Measurements from ENCODE around the gene PTPRCAP.

Gene PTPRCAP

DNA sequence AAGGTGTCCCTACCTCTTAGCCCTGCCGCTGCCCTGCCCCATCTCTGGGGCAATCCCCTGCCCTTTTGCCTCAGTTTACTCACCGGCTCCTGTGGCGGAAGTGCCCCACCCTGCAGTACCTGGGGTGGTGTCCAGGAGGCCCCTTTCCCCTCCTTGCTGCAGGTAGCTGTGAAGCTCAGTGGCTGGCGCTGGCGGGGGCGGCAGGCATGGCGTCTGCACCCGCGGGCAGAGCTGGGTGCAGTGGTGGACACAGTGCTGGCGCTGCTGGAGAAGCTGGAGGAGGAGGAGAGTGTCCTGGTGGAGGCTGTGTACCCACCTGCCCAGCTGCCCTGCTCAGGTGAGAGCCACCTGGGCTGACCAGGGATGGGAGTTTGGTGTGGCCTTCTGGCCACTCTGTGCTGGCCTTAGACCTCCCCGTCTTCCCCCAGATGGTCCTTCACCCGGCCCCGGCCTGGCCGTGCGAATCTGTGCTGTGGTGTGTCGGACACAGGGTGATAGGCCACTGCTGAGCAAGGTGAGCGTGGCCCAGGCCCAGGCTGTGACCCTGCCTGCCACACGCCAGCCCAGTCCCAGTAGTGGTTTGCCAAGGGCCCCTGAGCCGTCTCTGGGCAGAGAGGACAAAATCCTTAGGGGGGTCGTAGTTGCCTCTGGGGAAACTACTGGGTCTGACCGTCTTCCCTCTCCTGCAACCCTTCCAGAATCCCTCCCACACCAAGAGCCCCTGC is 18.0 kb downstream of the PTPRCAP start:
- Histone ChIP-seq H3K9me3 (no peaks in the 10 kb centered on the region), H3K4me3 (no peak overlapping the region), H3K4me1 (peaks cover 7% of the 10 kb centered on the region), H3K27me3 (ENCODE audit: low read depth) (no peaks in the 10 kb centered on the region), H3K36me3 (replicated peaks) (no peaks in the 10 kb centered on the region)
- DNase-seq (ENCODE audit: low spot score in 2 of 2): no peak
- in situ Hi-C loops (cut with MboI; ENCODE audit: low sequenced_read_pairs): no loop called here

DNA sequence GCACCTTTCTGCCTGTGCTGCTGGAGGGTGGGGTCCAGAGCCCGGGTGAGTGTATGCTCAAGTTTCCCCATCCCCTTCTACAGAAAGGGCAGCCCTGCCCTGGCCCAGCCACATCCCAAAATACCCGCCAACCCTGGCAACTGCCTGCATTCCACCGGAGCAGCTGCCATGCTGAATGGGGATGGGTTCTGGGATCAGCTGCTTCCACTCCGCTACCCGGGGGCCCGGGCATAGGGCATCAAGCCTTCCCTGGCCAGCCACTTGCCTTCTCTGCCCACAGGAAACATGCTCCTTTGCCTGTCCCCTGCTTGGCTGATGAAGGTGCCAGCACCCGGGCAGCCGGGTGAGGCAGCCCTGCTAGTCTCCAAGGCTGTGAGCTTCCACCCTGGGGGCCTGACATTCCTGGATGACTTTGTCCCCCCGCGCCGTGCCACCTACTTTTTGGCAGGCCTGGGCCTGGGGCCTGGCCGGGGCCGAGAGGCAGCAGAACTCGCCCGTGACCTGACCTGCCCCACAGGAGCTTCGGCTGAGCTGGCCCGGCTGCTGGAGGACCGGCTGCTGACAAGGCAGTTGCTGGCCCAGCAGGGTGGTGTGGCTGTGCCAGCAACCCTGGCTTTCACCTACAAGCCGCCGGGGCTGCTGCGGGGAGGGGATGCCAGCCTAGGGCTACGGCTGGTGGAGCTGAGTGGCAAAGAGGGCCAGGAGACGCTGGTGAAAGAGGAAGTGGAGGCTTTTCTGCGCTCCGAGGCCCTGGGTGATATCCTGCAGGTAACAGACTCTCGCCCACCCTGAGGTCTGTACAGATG is 18.8 kb downstream of the PTPRCAP start:
- Histone ChIP-seq H3K9me3 (no peaks in the 10 kb centered on the region), H3K4me3 (no peak overlapping the region), H3K4me1 (peaks cover 7% of the 10 kb centered on the region), H3K27me3 (ENCODE audit: low read depth) (no peaks in the 10 kb centered on the region), H3K36me3 (replicated peaks) (no peaks in the 10 kb centered on the region)
- in situ Hi-C loops (cut with MboI; ENCODE audit: low sequenced_read_pairs): no loop called here
- no peak for DNase-seq (ENCODE audit: low spot score in 2 of 2)

DNA sequence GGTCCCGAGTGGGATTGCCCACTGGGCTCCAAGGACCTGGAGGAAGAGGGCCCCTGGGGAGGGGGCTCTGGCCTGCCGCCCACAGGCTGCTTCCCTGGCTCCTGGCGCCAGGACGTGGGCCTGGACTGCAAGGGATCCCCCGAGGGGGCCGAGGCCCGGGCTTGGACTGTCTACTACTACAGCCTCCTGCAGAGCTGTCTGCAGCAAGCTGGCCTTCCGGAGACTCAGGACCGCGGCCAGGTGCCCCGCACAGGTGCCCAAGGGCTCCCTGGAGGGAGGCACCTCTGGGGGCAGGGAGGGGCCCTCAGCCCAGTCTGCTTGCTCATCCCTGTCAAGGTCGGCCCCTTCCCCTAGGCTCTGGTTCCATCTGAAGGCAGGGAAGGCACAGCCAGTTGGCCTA is 20.1 kb downstream of the PTPRCAP start:
- Histone ChIP-seq H3K36me3 (replicated peaks) (no peaks in the 10 kb centered on the region), H3K4me1 (peaks cover 7% of the 10 kb centered on the region), H3K9me3 (no peaks in the 10 kb centered on the region), H3K27me3 (ENCODE audit: low read depth) (no peaks in the 10 kb centered on the region), H3K4me3 (no peak overlapping the region)
- no peak for DNase-seq (ENCODE audit: low spot score in 2 of 2)
- in situ Hi-C loops (cut with MboI; ENCODE audit: low sequenced_read_pairs): no loop called here

DNA sequence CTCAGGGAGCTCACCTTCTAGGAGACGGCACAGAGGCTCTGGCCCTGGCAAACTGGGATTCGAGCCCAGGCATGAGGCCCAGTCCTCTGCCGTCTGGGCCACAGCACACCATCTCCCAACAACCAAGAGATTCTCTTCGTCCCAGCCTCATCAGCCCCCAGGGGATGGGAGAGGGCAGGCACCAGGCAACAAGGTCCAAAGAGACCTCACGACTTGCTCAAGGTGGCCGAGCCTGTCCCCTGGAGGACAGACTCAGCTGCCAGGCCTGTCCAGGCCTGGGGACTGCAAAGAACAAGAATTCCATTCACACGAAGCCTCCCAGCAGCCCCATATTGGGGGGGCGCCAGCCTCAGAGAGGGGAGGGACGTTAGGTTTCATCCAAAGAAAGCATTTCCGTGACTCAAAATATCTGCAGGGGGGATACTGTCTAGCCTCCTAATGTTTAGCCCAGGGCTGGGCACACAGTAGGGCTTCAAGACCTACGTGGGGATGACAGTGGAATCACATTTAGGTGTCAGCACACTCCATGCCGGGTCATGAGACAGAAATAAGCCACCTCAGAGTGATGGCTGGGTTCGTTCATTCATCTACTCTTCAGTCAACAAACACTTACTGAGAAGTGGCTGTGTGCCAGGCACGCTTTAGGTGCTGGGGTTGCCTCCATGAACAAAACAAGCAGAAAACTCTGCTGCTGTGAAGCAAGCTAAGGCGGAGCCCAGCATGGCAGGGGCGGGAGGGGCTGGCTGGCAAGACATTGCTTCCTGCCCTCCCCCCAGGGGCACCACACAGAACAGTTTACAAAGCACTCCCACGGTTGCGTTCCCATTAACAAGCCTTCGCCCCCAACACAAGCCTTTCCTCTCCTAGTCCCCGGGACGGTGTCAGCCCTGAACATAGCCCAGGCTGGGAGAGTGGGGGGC is 20.8 kb downstream of the PTPRCAP start:
- peaks cover 7% of the 10 kb centered on the region for H3K4me1 ChIP-seq
- H3K9me3 ChIP-seq: no peaks in the 10 kb centered on the region
- in situ Hi-C loops (cut with MboI; ENCODE audit: low sequenced_read_pairs): no loop called here
- DNase-seq (ENCODE audit: low spot score in 2 of 2): no peak
- H3K4me3 ChIP-seq: no peak overlapping the region
- no peaks in the 10 kb centered on the region for H3K36me3 ChIP-seq (replicated peaks)
- H3K27me3 ChIP-seq (ENCODE audit: low read depth): no peaks in the 10 kb centered on the region

DNA sequence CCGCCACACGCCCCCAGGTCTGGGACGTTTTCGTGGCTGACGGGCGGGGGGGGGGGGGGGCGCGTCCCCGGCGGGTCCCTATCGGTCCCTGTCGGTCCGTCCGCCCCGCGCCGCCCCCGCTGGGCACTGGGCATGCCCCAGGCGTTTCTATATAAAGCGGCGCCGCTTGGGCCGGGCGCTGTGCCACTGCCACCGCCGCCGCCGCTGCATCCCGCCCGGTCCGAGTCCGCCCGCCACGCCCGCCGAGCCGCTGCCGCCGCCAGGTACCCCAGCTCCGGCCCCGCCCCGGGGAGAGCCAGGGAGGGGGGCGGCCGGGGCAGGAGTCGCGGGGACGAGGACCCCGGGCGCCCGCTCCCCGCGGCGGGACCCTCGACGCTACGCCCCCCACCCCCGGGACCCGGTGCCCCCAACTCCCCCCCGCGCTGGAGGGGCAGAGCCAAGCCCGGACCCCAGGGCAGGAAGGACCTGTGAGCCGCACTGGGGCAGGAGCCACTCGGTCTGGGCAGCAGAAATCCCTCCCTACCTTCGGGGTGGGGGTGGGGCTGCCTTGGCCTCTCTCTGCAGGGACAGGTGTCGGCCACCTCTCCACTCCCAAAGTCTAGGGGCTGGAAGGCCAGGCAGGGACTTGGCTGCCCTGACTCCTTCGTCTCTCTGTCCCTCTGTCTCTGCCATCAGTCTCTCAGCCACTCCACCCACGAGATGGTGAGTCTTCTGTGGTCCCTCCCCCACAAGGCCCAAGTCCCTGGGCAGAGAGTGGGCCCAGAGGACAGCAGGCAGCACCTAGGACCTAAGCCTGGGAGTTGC is 21.8 kb downstream of the PTPRCAP start, which contains the start of gene CARNS1:
TSS of gene CARNS1 (plus strand) at position 178 of the 804 bp plus-strand sequence. CDS start at position 700, 522 bp downstream.
- no peak for DNase-seq (ENCODE audit: low spot score in 2 of 2)
- Histone ChIP-seq H3K27me3 (ENCODE audit: low read depth) (no peaks in the 10 kb centered on the region), H3K9me3 (no peaks in the 10 kb centered on the region), H3K4me3 (no peak within 1 kb of the TSS), H3K36me3 (replicated peaks) (no peaks in the 10 kb centered on the region), H3K4me1 (peaks cover 4% of the 10 kb centered on the region)
- in situ Hi-C loops (cut with MboI; ENCODE audit: low sequenced_read_pairs): no loop called here

DNA sequence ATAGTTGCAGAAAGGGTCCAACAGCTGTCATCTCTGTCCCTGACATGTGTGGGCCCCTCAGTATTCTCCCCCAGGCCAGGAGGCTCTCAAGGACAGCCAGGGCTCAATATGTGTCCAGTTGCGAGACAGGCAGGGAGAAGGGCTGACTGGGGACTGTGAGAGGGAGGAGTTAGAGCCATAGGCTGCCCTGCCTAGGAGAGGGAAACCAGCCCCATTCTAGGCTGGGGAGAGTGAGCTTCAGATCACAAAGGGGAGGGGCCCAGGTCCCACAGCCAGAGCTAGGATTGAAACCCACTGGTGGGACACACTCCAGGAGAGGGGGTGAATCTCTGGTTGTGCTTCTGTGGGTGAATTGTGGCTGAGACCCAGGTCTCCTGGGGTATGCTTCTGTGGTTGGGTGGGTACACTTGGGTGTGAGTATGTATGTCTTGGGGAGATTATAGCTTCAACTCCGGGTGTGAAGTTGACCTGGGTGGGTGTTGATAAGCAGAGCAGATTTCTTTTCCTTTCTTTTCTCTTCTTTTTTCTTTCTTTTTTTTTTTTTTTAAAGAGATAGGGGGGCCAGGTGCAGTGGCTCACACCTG is 24.1 kb downstream of the PTPRCAP start:
- no peak for DNase-seq (ENCODE audit: low spot score in 2 of 2)
- no peak overlapping the region for H3K4me3 ChIP-seq
- no peaks in the 10 kb centered on the region for H3K36me3 ChIP-seq (replicated peaks)
- H3K4me1 ChIP-seq: no peaks in the 10 kb centered on the region; the same call in 1 of the 2 replicates
- peaks cover 8% of the 10 kb centered on the region; the same call in 1 of the 2 replicates for H3K27me3 ChIP-seq (ENCODE audit: low read depth)
- in situ Hi-C loops (cut with MboI; ENCODE audit: low sequenced_read_pairs): no loop called here
- no peaks in the 10 kb centered on the region for H3K9me3 ChIP-seq

DNA sequence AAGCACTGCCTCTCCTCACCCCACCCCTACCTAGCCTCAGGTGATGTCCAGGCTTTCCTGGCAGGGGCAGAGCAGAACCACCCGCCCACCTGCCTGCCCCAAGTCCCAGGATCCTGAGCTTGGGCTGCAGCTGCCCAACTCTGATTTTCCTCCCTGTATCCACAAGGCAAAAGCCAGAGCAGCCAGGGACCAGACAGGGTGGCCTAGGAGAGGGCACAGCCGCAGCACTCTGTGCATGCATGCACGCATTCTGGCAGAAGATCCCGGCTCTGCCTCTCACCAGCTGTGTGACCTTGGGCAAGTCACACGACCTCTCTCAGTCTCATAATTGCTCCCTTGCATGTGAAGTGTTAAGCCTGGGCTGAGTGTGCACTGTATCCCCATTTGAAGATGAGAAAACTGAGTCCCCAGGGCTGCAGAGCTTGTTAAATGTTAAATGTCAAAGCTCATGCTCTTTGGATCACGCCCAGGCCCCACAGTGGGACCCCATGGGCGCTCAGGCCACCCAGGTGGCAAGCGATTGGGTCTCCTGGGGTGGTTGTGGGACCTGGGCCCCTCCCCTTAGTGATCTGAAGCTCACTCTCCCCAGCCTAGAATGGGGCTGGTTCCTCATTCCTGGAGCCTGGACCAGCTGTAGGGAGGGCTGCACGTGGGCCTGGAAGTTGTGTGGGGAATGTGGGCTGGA is 24.8 kb downstream of the PTPRCAP start:
- in situ Hi-C loops (cut with MboI; ENCODE audit: low sequenced_read_pairs): no loop called here
- no peak for DNase-seq (ENCODE audit: low spot score in 2 of 2)
- peaks cover 8% of the 10 kb centered on the region; the same call in 1 of the 2 replicates for H3K27me3 ChIP-seq (ENCODE audit: low read depth)
- H3K9me3 ChIP-seq: no peaks in the 10 kb centered on the region
- H3K36me3 ChIP-seq (replicated peaks): no peaks in the 10 kb centered on the region
- H3K4me1 ChIP-seq: no peaks in the 10 kb centered on the region; the same call in 1 of the 2 replicates
- no peak overlapping the region for H3K4me3 ChIP-seq

DNA sequence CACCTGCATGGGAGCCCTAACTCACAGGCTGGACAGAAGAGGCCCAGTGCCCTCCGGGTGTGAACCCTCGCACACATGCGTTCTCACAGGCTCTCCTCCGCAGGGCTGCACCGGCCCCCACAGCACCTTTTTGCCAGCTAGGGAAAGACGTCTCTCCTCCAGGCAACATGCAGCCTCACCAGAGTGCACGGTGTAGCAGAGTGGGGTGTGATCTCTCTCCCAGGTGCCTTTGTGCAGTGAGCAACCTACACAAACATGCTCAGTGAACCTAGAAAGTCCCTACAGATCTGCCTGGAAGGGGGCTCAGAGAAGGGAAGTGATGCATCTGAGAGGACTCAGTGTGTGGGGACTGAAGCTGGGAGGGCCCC is 25.7 kb downstream of the PTPRCAP start:
- peaks cover 8% of the 10 kb centered on the region; the same call in 1 of the 2 replicates for H3K27me3 ChIP-seq (ENCODE audit: low read depth)
- in situ Hi-C loops (cut with MboI; ENCODE audit: low sequenced_read_pairs): no loop called here
- no peak for DNase-seq (ENCODE audit: low spot score in 2 of 2)
- H3K4me3 ChIP-seq: no peak overlapping the region
- H3K4me1 ChIP-seq: no peaks in the 10 kb centered on the region; the same call in 1 of the 2 replicates
- no peaks in the 10 kb centered on the region for H3K36me3 ChIP-seq (replicated peaks)
- H3K9me3 ChIP-seq: no peaks in the 10 kb centered on the region

DNA sequence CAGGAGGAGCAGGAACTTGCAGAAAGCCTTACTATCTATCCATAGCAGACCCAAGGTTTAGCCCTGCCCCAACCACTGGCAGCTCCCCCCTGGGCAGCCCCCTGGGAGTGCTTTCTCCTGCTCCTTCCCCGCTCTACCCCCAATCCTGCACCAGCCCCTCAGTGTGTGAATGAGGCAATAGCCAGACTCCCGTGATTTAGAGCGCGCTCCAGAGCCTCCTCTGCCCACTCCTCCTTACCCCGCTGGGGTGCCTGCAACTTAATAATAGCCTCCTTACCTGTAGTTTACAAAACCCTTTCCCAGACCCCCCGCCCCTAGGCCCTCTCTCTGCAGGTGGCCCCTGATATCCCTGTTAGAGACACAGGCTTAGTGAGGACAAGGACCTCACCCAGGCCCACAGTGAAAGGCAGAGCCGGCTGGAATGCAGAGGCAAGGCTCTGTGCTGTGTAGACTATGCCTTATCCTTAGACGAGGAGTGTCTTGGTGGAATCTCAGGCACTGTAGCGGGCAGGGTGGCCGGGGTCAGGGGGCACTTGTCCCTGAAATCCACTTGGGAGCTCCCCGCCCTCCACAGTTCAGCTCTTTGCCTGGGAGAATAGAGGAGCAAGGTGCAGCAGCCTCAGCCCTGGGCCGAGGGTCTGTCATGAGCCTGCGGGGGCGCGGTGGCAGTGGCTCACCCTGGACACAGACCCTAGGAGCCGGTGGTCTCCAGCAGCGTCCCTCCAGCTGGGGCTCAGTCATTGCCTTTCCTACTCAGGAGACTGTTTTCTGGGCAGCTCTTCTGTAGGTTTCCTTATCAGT is 26.3 kb downstream of the PTPRCAP start:
- peaks cover 8% of the 10 kb centered on the region; the same call in 1 of the 2 replicates for H3K27me3 ChIP-seq (ENCODE audit: low read depth)
- in situ Hi-C loops (cut with MboI; ENCODE audit: low sequenced_read_pairs): no loop called here
- no peaks in the 10 kb centered on the region for H3K36me3 ChIP-seq (replicated peaks)
- no peaks in the 10 kb centered on the region; the same call in 1 of the 2 replicates for H3K4me1 ChIP-seq
- H3K4me3 ChIP-seq: no peak overlapping the region
- no peaks in the 10 kb centered on the region for H3K9me3 ChIP-seq
- DNase-seq (ENCODE audit: low spot score in 2 of 2): no peak

DNA sequence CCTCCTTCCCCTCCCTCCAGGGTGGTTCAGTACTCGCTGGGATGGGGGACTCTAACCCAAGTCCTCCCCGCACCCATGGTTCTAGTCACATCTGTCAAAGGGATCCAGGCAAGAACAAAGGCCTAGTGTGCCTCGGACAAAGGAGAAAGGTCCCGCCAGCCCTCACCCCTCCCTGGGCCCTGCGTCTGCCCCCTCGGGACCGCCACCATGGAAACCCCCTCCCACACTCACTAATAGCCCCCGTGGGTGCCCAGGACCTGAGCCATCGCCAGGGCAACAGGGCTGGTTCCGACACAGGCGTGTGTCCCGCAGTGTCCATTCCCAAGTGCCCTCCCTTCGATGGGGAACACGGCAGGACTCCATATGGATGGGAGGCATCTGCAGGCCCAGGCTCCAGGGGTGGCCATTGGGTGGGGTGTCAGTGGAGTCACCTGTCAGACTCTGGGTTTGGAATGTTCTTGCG is 27.1 kb downstream of the PTPRCAP start:
- no peak for DNase-seq (ENCODE audit: low spot score in 2 of 2)
- H3K4me3 ChIP-seq: no peak overlapping the region

DNA sequence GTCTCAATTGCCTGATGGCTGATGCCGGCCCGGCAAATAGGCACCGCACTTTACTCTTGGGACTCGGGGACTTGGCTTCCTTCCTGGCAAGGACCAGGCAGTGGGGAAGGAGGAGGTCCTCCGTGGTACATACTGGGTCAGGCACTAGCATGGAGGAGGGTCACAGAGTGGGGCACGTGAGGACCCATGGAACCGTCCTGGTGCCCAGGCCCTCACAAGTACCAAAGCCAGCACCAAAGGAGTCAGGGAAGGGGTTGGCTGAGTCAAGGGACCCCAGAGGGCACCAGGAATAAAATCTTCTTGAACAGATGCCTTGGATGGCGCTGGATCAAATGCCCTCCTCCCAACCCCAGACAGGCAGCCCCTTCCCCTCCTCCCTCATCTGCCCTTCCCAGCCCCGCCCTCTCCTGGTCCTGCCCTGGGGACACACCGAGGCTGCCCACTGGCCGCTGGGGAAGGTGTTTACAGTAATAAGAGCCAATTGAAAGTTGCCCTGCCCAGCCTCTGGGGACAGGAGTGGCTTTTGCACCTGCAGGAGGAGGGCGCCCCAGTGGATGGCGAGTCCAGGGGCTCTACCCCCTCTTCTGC is 27.6 kb downstream of the PTPRCAP start:
- DNase-seq (ENCODE audit: low spot score in 2 of 2): peak in 1 of 2 experiments; percentile 59
- in situ Hi-C loops (cut with MboI; ENCODE audit: low sequenced_read_pairs): no loop called here
- no peak overlapping the region for H3K4me3 ChIP-seq
- peaks cover 8% of the 10 kb centered on the region; the same call in 1 of the 2 replicates for H3K27me3 ChIP-seq (ENCODE audit: low read depth)
- no peaks in the 10 kb centered on the region; the same call in 1 of the 2 replicates for H3K4me1 ChIP-seq
- no peaks in the 10 kb centered on the region for H3K9me3 ChIP-seq
- H3K36me3 ChIP-seq (replicated peaks): no peaks in the 10 kb centered on the region

More for the DNA sequence above, 27.1 kb downstream of the PTPRCAP start:
- peaks cover 8% of the 10 kb centered on the region; the same call in 1 of the 2 replicates for H3K27me3 ChIP-seq (ENCODE audit: low read depth)
- H3K9me3 ChIP-seq: no peaks in the 10 kb centered on the region
- no peaks in the 10 kb centered on the region; the same call in 1 of the 2 replicates for H3K4me1 ChIP-seq
- in situ Hi-C loops (cut with MboI; ENCODE audit: low sequenced_read_pairs): no loop called here
- H3K36me3 ChIP-seq (replicated peaks): no peaks in the 10 kb centered on the region
